HG03196 (cell line): Measurements from ENCODE around the gene NPLOC4.
"Not testable (repeated sequence)": the region's sequence is repeated elsewhere in the genome, so short reads cannot be mapped to it uniquely, and the experiment has no call there.

Experiments
- ATAC-seq: cut with Tn5 transposase; IDR thresholded peaks from one replicate; pipeline ENCODE4 v1.9.1; 2021; ENCODE audit not compliant: unreplicated experiment

Gene NPLOC4

DNA sequence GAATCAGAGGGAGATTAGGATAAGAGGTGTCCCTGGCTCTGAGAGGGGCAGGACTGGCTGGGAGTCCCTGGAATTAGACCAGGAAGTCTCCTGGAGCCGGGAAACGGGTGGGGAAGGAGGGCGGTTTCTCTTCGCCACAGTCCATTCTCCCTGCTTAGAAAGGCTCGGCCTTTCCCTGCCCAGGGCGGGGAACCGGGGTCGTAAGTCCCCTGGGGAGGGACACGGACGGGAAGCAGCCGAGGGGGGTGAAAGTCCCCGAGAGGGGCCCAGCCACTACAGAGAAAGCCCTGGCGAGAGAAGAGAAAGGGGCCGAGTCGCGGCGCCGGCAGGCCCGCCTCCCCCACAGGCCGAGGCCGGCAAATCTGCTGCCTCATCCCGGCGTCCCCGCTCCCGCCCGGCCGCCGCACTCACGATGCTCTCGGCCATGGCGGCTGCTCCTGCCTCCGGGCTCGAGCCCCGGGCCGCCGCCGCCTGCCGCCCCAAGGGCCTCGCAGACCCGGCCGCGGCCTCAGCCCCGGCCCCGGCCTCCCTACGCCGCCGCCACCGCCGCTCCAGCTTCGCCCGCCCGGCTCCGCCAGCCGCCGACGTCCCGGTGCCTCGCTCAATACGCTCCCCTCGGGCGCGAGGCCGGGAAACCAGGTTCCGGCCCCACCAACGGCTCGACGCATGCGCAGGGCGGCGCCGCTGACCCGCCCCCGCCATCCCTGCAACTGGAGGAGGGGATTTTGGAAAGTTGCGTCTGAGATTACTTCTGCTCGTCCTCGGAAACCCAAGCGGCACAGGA, at the start of gene NPLOC4, which contains the start of gene TSPAN10:
NPLOC4 (minus strand) TSS at position 608 of the 784 bp plus-strand sequence; CDS start at position 426, 182 bp downstream.
TSPAN10 (plus strand) TSS at position 692 of the 784 bp plus-strand sequence. CDS start 5,217 bp downstream, outside the sequence.
- ATAC-seq = peak; percentile 92

- no peak for ATAC-seq
These were observed 49.7 kb upstream of the NPLOC4 start for GRCh38 chr17:81686614-81687013.

DNA sequence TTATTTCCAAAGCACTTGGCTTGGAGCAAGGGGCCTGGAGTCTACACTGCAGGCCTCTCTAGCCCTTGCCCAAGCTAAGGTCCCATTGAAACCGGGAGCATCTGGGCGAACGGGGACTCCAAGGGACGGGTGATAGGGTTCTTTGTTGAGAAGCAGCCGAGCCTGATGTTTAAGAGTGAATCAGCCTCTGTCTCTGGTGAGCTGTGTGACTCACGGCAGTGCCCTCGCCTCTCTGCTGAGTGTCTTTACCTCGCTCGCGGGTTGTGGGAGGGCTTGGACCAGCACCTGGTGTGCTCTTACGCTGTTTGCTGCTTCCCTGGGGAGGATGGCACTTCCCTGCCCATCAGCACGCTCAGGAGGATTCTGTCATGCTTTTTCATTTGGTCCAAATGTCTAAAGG, 48.2 kb upstream of the NPLOC4 start:
- ATAC-seq = no peak

DNA sequence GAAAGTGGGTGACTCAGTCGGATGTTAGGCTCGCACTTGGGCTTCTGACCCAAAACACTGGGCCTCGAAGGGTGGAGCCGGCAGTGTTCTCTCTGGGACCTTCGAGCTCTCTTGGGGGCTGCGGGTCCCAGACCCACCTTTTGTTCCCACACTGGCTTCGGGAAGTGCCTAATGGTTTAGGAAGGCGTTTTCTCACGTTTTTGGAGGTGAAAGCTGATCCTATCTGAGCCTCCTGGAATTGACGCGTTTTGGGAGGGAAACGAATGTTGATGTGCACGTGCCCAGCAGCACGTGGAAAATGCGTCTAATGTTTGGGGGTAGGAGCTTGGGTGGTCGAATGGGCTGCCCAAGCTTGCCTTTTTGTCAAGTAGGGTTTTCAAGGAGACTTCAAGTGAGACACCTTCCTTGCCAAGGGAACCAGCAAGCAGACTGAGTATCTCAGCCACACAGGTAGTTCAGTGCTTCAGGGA, 47.6 kb upstream of the NPLOC4 start:
- no peak for ATAC-seq

GRCh38 chr17:81683584-81684441, 46.9 kb upstream of the NPLOC4 start, which contains the start of the genes ARL16 and HGS:
Gene ARL16 (minus strand): TSS chr17:81683797. CDS start chr17:81683753, 44 bp downstream.
Gene HGS (plus strand): TSS chr17:81684011. CDS start chr17:81684067, 56 bp downstream.
- peak; percentile 88 for ATAC-seq

GRCh38 chr17:81683208-81683583, 46.3 kb upstream of the NPLOC4 start:
- ATAC-seq = peak; percentile 3

GRCh38 chr17:81682565-81683207, 45.8 kb upstream of the NPLOC4 start:
- no peak for ATAC-seq

DNA sequence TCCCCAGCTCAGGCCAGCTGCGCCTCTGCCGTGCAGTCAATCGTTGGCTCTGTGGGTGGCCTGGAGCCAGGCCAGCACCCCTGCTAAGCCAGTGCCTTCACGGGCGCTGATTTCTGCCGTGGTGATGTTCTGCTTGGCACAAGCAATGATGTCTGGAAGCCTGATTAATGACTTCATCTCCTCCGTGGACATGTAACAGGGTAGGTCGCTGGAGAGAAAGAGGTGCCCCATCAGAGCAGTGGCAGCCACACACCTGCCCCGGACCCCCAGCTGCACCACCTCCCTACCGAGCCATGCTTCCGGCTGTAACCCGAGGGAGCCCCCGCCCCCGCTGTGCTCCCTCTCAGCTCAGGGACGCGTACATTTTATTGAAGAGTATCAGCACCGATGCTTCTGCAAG, 44.8 kb upstream of the NPLOC4 start:
- no peak for ATAC-seq

- ATAC-seq = no peak
These were observed 43.2 kb upstream of the NPLOC4 start for GRCh38 chr17:81680150-81680549.

GRCh38 chr17:81676906-81677305, 40.0 kb upstream of the NPLOC4 start:
- no peak for ATAC-seq

- ATAC-seq = not testable (repeated sequence)
These were observed 38.8 kb upstream of the NPLOC4 start for GRCh38 chr17:81675515-81676221.

DNA sequence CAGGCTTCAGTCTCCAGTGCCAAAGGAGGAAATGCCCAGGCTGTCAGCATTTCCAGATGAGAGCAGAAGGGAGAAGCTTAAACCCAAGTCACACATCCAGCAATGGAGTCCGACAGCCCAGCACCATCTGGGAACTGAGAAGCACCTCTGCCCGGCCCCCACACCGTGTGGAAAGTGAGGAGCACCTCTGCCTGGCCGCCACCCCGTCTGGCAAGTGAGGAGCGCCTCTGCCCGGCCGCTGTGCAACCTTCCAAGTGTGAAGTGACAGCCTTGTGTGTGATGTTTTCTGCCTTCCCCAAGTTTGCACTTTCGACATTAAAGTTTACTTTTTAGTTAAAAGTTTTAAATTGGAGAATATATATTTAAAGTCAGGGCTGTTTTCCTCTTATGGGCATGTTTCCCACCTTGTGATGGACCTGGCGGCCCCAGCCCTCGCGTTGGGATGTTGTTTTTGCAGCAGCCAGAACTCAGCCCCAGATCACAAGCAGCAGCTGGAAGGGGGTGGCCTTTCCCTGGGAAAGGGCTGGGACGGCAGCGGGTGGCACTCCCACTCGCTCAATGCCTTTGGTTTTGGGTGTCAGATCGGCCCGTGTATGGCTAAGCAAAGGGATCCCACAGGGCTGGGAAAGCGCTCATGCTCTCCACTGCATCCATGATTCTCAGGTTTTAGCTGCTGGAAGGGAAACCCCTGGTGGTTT, 36.8 kb upstream of the NPLOC4 start:
- ATAC-seq = no peak

DNA sequence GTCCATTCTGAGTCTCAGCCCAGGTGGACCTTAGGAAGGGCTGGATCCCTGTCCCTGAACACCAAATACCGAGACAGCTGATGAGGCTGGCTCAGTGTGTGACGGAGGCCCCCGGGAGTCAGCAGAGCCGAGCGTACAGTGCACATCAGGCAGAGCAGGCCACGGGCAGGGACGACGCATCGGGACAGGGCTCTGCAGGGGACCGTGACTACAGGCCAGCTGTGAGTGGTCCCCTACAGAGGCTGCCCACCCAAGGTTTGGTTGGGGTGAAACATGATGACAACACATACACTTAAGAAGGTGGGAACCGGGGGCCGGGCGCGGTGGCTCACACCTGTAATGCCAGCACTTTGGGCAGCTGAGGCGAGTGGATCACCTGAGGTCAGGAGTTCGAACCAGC, 36.0 kb upstream of the NPLOC4 start:
- ATAC-seq = no peak

GRCh38 chr17:81672504-81672903, 35.6 kb upstream of the NPLOC4 start:
- no peak for ATAC-seq

GRCh38 chr17:81667754-81668153, 30.8 kb upstream of the NPLOC4 start:
- ATAC-seq = no peak

DNA sequence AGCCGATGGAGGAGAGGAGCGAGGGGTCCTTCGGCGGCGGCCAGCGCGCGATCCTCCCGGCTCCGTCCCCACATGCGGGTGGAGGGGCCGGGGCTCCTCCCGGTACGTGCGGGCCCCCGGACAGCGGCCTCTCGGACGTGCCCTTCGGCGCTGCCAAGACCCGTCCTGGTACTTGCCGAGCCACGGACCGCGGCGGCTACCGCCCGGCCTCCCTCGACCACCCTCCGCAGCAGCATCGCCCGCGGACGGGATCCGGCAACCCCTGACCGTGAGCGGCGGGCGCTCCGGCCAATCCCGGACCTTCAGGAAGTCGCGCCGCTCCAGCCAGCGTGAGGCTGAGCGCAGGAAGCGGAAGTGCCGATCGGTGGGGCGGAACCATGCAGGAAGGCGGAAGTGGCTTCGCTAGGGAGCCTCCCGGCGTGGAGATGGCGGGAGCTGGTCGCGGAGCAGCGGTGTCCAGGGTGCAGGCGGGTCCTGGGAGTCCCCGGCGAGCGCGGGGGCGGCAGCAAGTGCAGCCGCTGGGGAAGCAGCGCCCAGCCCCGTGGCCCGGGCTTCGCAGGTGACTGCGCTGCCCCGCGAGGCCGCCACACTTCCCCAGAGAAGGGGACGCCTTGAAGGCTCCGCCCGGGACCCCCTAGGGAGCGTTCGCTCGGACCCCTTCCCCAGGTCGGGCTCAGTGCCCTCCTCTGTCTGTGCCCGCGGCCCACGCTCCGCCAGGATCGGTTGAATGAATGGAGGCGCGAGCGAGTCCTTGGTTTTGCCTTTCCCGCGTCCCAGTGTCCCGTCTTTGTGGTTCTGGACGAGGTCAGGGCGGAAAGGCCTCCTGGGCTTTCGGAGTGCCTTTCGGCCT, 29.7 kb upstream of the NPLOC4 start, which contains the start of the genes CCDC137 and OXLD1:
CCDC137 (plus strand) TSS at position 396 of the 850 bp plus-strand sequence; CDS start at position 426, 30 bp downstream.
OXLD1 (minus strand) TSS at position 264 of the 850 bp plus-strand sequence; CDS start at position 236, 28 bp downstream.
- peak; percentile 78 for ATAC-seq

DNA sequence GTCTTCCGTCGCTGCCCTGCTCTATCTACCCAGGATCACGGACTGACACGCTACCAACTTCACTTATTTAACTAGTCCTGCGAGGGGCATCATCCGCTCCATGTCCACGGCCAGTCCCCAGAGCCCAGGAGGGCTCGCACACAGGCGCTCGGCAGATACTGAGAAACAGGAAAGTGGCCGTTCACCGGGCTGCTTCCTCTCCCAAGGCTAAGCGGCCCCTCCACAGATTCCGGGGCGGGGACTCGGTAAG, 29.1 kb upstream of the NPLOC4 start:
- ATAC-seq = no peak

DNA sequence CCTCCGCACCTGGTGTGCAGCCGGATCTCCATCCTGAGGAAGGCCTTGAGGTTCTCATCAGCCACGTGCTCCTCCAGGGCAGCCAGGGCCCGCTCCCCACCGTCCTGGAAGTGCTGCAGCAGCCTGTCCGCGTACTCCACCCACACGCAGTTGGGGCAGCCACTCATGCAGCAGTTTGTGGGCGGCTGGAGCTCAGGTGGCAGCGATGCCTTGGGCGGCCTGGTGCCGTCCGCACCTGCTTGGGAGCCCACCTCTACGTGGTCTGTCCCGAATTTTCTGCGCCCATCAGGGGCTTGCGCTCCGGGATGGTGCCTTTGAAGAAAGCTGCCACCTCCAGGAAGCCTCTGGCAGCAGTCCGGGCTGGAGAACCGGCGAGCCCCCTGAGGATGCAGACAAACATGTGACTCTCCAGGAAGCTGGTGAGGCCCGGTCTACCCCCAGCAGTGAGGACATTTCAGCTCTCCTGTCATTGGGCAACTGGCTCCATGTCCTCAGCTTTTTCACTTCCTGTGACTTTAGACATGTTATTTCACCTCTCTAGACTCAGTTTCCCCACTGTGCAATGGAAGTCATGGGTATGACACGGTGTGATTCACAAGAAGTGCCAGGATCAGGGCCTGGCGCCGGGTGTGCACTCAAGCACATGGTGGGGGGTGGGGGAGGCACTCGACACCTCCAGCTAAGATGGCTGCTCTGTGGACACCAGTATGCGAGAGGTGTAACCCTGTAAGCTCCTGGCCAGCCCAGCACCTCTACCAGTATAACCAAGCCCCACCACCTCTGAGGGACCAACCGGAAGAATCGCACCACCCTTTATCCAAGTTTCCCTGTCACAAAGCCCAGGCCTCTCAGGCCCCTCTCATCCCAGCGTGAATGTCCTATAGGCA, 28.5 kb upstream of the NPLOC4 start:
- peak; percentile 10 for ATAC-seq
